RPMI8226 (cell line): ENCODE results near the gene LRCH3.

Experiments used
- DNase-seq: peaks from one replicate; pipeline ENCODE4 v3.0.0-alpha.2; 2015

Gene LRCH3

DNA sequence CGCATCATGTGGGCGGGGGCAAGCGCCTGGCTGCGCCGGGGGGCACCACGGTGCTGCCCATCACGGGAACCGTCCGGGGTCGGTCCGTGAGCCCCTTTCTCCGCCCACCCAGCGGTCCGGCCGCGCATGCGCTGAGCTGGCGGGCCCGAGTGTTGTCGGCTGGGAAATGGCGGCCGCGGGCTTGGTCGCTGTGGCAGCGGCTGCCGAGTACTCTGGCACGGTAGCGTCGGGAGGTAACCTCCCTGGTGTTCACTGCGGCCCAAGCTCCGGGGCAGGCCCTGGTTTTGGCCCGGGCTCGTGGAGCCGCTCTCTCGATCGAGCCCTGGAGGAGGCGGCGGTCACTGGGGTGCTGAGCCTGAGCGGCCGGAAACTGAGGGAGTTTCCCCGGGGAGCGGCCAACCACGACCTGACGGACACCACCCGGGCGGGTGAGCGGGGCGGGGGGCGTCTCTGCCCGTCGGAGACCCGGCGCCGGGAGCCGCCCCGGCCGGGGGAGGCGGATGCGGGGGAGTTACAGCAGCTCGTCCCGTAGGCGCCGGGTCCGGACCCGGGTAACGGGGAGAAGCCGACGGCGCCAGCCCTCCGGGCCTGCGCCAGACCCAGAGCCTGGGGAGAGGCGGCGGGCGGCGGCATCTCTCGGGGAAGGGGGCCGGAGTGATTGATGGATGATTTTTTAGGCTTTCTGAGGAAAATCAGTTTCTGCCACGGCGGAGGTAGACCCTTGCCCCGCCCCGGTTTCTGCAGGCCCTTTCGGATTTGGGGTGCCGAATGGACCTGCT lies at the start of gene LRCH3:
LRCH3 (plus strand) TSS at position 142 of the 779 bp plus-strand sequence; CDS start at position 167, 25 bp downstream.
- DNase-seq = peak; percentile 77

DNA sequence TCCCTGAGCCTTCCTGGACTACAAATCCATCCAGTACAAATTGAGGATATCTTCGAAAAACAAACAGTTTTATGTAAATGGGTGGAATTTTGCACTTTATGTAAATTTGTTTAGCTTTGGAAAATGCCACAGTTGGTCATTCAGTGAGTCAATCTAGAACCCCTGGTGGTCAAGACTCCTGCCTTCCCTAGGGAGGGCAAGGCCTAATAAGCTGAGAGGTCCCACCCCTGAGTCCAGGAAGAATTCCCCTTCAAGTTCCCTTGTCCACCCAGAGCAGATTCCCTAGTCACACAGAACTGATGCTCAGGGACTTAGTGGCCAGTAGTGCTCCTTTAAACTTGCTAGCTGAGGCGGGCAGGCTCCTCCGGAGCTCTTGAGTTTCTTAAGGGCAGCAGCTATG lies 48.3 kb upstream of the LRCH3 start:
- DNase-seq = no peak

DNA sequence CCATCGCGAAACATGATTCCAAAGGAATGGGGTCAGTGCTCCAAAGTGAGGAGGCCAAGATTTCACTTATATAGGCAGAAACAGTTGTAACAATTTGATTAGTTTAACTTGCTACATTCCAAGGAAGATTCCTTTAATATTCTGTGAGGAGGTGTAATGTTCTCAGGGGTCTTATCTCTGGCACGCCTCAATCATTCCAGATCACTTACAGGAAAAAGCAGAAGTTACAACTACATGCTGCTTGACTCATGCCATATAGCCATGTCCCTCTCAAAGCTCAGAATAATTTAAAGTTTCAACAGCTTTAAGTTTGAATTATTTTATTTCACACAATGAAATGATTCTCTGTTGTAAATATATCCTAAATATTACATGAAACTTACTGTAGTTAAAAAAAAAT lies 44.8 kb upstream of the LRCH3 start:
- DNase-seq = no peak

DNA sequence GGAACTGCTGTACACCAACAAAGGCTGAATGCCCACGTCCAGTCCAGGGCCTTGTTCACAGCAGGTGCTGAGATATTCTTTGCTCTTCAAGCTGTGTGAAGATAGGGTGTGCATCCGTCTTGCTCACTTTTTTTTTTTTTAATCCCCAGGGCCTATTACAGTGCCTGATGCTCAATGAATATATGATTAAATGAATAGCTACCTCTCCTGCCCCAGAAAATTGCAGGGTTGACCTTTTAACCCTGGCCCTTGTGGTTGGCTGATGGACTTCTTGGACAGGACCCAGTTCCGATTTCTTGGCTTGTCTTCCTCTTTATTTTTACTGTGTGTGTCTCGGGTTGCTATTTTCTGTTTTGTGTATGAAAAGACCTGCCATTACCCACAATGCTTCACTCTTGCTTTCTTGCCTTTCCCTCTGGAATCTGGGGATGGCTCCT lies 44.2 kb upstream of the LRCH3 start:
- peak; percentile 94 for DNase-seq

DNA sequence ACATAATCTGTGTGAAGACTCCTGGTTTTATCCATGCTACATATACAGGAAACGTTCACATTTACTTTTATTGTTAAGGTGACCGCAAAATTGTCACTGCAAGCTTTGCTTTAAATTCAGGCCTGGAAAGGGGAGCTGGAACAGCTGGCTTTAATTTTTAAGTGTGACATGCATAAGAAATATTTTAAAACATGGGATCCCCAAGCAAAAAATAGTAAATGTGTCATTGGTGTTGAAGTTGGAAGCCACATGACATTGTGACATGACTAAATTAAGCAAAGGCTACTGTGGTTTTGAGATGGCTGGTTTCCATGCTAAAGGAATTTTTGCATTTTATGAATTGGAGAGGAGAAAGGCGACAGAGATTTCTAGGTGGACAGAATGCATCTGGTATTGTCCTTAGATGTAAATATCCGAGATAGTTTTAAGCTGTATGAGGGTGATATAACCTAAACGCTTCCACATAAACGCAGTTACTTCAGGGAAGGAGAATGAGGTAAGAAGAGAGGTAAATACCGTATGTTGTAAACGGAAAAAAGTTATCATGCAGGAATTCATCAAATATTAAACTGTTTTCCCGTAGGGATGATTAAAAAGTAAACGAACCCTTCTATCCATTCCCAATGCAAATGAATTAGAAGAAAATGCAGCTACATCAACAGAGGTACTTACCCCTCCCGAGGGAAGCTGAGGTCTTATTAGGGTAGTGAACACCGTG lies 42.3 kb upstream of the LRCH3 start:
- DNase-seq = no peak

DNA sequence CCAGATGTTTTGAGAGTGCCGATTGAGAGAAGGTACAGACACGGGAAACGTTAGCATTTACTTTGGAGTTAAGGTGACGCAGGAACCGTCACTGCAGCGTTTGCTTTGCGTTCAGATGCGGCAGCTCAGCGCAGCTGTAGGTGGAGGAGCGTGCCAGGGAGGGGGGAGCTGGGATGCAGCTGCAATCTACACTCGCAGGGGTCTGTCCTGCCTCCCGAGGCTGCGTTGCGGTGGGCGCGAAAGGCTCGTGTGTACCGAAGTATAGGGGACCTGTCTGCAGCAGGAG lies 41.8 kb upstream of the LRCH3 start:
- DNase-seq = peak; percentile 80

DNA sequence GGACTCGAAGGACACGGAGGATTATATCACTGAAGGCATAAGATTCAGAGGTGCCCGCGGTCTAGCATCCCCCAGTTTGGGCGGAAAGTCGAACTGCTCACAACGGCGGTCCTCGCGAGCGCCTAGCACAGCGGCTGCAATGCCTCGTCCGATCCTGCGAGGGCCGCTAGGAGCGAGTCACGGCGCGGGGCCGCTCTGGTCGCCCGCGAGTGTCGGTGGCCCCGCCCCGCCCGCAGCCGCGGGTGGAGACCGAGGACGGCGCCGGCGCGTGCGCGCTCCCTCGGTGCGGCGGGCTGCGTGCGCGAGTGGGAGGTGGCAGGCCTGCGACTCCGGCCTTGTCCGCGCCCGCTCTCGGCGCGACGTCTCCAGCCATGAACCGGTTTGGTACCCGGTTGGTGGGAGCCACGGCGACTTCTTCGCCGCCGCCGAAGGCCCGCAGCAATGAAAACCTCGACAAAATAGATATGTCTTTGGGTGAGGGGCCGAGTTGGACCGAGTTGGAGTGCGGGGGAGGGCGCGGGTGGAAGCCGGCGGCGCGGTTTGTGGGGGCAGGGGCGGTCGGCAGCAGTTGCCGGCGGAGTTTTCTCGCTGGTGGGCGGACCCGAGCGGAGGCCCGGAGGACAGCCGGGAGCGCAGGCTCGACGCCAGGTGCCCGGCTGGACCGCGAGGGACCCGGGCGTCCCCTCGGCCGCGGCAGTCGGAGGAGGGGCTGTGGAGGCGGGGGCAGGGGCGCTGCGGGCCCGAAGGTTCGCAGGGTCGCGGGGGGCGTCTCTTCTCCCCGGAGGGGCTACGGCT lies 41.3 kb upstream of the LRCH3 start, which contains the start of gene FYTTD1:
FYTTD1 (plus strand) TSS at position 283 of the 795 bp plus-strand sequence; CDS start at position 372, 89 bp downstream.
- peak; percentile 96 for DNase-seq

DNA sequence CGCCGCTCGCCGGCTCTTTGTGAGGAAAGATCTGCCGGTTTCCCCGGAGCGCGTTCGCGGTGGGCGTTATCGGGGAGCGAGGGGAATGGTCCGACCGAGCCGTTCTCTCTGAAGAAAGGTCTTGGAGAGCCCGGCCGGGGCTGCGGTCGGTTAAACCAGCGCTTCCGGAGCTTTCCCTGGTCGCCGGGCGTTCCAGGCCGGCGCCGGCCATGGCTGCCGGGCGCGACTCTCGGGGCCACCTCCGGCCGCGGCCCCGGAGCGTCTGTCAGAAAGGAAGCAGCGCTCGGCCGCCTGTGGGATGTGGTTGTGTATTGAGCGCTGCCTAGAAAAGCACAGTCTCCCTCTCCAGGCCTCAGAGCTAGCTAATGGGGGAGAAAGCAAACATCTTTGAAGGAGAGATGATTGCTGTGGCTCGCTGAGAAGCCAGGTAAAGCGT lies 40.6 kb upstream of the LRCH3 start:
- DNase-seq = peak; percentile 85

DNA sequence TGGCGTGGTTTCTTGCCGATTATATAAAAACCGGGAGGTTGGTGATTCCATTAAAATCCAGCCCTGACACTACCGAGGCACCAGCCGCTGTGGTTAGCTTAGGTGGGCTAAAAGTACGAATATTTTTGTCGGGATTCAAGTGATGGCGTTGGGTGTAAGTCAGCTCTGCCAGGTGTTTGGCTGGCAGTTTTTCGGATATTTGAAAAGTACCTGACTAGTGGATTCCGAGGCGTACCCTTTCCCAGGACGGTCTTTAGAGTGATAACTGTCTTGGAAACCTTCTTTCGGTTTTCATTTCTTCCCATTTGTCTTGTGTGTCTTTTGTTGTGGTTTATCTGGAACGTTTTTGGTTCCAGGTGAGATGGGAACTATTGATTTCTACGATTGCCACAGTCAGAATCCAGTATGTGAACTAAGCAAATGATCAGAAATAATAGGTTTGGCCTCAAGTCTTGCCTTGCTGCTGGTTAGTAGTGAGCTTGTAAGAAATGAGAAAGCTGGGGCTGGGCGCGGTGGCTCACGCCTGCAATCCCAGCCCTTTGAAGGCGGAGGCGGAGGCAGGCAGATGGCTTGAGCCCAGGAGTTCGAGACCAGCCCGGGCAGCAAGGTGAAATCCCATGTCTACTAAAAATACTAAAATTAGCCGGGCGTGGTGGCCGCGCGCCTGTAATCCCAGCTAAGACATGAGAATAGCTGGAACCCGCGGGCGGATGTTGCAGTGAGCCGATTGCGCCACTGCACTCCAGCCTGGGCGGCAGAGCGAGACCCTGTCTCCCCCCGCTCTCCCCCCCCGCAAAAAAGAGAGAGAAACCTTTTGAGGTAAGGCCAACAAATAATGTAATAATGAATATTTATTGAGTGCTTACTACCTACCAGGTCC lies 40.0 kb upstream of the LRCH3 start:
- DNase-seq = peak; percentile 61

DNA sequence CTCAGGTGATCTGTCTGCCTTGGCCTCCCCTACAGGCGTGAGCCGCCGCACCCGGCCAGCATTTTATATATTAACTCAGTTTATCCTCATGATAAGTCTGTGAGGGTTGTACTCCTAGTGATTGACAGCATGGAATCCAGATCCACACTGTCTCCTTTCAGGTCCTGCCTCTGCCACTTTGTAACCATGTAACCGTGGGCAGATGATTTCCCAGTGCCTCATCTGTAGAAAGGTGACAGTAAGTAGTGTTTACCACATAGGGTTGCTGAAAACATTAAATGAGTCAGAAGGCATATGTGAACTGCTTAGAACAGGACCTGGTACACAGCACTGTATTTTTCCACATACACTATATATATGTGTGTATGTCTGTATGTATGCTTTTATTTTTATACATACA lies 38.9 kb upstream of the LRCH3 start:
- DNase-seq = no peak

DNA sequence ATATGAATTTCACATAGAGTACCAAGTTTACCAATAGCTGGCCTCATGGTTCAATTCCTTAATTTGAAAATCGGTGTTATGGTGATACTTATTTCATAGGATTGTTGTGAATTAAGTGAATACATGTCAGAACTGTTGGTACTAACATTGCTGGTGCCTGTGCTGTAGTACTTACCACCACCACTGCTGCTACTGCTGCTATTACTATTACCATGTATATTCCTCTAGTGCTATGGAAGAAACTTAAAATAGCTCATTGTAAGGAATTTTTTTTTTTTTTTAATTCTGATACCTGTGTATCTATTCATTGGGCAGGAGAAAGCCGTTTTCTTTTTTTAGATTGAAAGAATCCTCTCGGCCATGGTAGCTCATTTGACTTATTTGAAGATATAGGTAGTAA lies 37.8 kb upstream of the LRCH3 start:
- no peak for DNase-seq

DNA sequence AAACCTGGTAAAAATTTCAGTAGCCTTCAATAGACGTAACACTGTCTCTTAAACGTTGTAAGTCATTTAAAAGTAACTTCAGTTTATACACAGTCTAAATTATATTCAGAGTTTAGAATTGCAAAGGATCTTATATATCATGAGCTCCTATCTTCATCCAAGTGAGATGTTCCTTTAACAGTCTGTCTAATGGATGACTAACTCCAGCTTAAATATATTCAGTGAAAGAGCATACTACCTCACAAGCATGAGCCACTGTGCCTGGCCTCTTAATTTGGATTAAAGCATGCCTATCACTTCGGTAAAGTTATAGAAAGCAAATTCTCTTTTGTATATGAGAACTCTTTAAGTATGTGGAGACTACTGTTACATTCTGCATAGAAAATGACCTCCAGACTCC lies 34.4 kb upstream of the LRCH3 start:
- no peak for DNase-seq

DNA sequence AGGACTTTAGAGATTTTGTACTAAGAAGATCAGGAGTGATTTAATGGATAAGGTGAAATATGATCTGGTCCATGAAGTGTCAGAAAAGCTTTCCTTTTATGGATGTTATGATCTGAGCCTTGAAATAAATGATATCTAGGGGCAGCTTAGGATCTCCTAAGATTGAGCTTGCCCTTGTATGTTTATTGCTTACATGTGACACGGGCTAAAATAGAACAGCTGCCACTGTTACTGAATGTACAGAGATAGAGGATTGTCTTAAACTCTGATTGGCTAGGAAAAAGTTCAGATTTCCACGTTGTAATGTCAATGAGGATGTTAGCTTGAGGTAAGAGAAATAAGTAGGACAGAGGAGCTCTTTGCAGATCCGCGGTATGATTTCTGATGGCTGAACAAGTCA lies 32.5 kb upstream of the LRCH3 start:
- no peak for DNase-seq

DNA sequence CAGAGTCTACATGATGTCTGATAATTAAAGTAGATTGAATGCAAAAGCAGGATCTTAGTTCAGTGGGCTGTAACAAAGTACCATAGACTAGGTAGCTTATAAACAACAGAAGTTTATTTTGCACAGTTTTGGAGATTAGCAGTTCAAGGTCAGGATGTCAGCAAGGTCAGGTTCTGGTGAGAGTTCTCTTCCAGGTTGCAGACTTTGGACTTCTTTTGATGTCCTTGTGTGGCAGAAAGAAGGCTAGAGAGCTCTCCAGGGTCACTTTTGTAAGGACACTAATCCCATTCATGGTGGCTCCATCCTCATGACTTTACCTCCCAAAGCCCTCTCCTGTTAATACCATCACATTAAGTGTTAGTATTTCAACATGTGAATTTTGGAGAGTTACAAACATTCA lies 29.3 kb upstream of the LRCH3 start:
- no peak for DNase-seq

DNA sequence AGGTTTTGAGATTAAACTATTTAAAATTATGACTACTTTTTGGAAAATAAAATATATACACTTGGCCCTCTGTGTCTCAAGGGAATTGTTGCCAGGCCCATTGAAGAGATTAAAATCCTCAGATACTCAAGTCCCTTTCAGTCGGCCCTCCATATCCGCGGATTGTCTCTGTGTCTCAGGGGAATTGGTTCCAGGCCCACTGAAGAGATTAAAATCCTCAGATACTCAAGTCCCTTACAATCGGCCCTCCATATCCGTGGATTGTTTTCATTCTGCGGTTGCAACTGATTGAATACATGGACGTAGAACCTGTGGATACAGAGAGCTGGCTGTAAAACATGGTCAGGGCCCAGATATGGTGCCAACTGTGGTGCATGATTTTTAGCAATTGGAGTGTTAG lies 15.7 kb upstream of the LRCH3 start:
- no peak for DNase-seq

DNA sequence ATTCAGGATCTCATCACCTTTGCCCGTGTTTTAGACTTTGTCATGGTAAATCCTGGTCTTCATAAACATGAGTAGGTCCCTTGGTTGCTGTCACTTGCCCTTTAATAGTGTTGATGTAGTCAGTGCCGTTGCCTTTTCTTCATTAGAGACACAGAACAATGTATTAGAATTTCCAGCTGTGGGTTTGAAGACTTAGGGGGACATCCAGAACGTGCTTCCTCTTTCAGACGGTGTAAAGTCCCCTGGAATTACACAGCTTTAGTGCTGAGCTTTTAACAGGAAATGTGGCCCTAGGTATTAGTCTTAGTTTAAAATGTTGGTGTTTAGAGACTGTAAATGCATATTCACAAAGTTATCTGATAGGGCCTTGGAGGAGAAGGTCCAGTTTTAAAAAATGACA lies 8.8 kb upstream of the LRCH3 start:
- DNase-seq = no peak

DNA sequence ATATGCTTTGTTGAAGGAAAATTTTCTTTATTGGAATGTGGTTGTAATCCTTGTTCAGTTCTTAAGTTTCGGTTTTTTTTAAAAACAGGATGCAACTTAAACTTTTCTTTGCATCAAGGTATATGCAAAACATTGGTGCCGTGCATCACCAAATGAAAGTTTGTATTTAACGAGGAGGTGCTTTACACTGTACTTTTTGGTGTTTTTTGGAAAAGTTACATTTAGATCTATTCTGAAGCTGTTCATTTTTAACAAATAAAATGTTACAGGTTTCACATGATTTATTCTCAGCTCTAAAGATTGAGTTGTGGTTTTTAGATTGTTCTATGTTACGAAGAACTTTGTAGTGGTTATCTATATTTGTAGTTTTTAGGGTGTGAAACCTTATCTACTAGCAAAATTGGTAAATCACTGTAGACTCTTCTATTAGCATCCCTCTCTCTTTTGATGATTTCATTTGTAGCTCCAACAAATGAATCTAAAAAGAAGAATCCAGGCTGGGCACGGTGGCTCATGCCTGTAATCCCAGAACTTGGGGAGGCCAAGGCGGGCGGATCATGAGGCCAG lies 7.0 kb upstream of the LRCH3 start:
- DNase-seq = no peak

DNA sequence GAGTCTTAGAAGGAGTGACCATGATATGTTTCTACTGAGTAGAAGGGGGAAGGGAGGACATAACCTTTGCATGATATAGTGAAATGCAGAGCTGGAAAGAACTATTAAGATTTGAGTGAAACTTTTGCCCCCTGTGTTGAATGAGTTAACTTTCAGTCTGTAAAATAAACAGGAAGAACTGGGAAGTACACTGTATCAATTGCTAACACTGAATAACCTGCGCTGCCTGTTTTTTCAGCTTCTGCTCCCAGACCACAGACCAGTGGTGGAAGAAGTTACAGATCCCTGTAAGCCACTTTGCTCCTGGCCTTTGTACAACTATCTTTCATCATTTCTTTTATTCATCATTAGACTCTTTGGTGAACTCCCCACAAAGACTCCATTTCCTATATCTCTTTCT lies 3.6 kb upstream of the LRCH3 start:
- no peak for DNase-seq

DNA sequence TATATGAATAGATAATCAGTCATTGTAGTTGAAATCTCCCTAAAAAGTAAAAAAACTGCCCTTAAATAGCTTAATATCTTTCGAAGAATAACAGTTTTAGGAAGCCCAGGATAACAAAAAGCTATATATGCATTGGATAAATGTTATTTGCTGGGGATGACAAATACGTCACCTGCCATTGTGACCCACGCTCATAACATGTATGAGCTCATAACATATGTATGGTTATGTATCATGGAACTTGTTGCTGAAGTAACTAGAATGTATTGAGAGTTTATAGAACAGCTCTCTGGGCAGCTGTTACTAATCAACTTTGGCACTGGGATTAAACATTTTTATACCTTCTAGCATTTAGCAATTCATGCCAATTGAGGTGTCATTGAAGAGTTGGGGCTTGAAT lies 1.7 kb upstream of the LRCH3 start:
- no peak for DNase-seq

DNA sequence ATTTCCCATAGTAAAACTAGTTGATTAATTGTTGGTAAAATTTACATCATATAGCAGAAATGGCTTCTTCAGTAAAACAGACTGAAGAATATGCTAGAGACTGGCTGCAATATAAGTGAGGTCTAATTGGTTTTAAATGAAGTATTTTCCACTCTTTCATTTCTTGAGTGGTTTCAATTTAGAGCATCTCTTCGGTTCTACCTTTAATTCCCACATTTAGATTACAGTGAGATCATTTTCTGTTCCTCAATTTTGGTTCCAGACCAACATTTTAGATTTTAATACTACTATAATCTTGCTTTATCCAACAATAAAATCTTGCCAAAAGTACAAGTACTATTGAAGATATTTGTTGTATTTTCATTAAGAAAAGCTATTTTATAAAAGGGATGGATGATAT lies 1.0 kb upstream of the LRCH3 start:
- DNase-seq = no peak

DNA sequence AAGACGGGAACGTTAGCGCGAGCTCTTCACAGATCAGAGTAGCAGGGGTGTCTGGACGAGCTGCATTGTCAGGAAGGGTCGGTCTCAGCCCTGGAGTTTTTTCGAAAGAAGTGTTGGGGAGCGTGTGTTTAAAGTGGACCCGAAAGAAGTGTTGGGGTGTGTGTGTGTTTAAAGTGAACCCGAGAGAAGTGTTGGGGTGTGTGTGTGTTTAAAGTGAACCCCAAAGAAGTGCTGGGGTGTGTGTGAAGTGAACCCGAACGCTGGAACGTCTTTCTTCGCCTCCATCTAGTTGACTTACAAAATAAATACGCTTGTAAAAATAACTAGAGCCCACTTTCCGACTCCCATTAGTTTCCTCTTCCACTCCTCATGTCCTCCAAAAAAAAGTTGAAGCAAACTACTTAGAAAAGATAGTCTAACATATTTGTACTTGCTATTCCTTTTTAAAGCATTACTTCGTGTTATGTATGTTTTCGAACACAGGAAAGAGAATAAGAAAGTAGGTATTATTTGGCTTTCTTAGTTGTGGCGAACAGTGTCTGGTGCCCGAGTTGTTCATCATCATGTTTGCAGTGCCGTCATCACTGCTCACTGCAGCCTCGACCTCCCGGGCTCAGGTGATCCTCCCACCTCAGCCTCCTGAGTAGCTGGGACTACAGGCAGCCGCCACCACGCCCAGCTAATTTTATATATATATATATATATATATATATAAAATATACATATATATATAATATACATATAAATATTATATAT lies 1.0 kb downstream of the LRCH3 start:
- DNase-seq = no peak

DNA sequence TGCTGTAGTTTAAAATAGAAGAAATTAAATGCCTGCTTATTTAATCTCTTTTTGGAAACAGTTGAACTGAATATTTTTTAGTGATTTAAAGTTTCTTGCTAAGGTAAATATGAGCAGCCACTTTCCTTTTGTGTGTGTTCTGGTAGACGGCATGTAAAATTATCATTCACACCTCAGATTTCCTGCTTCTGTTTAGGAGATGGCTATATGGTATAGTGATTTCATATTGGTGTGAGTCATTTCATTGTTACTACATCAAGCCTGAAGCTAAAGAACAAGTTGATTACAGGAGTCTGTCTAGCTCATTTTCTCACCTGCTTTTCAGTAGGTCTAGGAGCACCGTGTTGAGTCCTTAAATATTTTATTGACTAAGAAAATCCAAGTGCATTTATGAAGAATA lies 2.2 kb downstream of the LRCH3 start:
- DNase-seq = no peak
